Mononuclear cell (primary cell): Measurements from ENCODE around the gene PZP. TPM values are rescaled to one million over a fixed set of nuclear protein-coding genes. Genes with fewer than 3 reads are reported as not detected.

Experiments
- H3K27me3 ChIP-seq: 2 replicates; pipeline ENCODE4 v1.6.0; 2011; ENCODE audit warnings: low read length, control low read depth; ENCODE audit not compliant: insufficient read depth
- H3K4me1 ChIP-seq: 2 replicates; pipeline ENCODE4 v1.5.1; 2011; ENCODE audit warnings: mild to moderate bottlenecking, low read length, control low read depth; ENCODE audit not compliant: insufficient read depth
- H3K4me3 ChIP-seq: 2 replicates; pipeline ENCODE4 v1.5.1; 2011; ENCODE audit warnings: mild to moderate bottlenecking, low read length, moderate library complexity
- H3K9me3 ChIP-seq: 2 replicates; pipeline ENCODE4 v1.5.1; 2011; ENCODE audit warnings: low read depth, mild to moderate bottlenecking, control low read depth, low read length
- total RNA-seq: library from RNA; depleted of rRNA; stranded (reverse); fragments of >200 nt; gene quantifications from one replicate; pipeline ENCODE4 v1.2.3, GENCODE V29; 2012

Gene PZP
- total RNA-seq, 1 donor = not detected

DNA sequence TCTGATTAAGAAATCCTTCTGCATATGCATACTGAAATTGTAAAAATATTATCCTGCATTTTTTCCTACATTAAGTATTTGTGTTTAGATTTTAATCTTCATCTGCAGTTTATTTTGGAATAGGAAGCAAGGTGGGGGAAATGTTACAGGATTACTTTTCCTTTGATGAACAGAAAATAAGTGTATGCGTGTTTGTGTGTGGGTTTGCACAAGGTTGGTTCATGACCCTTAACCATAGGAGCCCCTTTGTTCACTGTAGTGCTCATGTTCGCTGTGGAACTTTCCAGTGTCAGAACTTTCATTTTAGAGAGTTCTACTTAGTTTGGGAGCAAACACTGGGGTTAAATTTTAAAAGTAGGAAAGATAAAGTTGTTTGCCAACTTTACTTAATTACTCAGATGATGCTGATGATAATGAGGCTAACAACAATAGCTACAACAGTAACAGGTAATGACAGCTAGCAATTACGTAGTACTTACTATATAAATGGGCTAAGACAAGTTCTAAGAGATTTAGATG, 86.0 kb downstream of the PZP start:
- Histone ChIP-seq H3K9me3 (no peaks in the 10 kb centered on the region), H3K4me3 (no peak overlapping the region), H3K27me3 (no peaks in the 10 kb centered on the region), H3K4me1 (peaks cover 12% of the 10 kb centered on the region)

- H3K27me3 ChIP-seq = no peaks in the 10 kb centered on the region
- peaks cover 27% of the 10 kb centered on the region for H3K4me1 ChIP-seq
- no peaks in the 10 kb centered on the region for H3K9me3 ChIP-seq
- no peak overlapping the region for H3K4me3 ChIP-seq
These were observed 87.6 kb downstream of the PZP start for GRCh38 chr12:9120487-9121184.

DNA sequence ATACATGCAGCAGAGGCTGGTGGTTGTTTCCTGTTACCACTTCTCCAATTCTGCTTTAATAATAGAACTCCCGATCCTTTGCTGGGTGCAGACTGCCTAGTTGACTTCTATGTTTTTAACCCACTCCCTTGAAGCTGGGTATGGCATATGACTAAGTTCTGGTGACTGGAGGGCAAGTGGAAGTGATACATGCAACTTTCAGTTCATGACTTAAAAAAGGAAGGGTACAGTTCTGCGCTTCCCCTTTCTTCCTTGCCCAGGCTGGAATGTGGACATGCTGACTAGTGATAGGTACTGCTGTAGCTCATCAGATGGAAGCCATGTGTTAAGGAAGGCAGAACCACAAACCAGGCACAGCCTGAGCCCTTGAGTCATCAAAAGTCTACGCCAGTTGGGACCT, 90.0 kb downstream of the PZP start:
- H3K4me3 ChIP-seq = no peak overlapping the region
- no peaks in the 10 kb centered on the region for H3K9me3 ChIP-seq
- no peaks in the 10 kb centered on the region for H3K27me3 ChIP-seq
- H3K4me1 ChIP-seq = peaks cover 30% of the 10 kb centered on the region

- no peaks in the 10 kb centered on the region for H3K27me3 ChIP-seq
- H3K4me3 ChIP-seq = no peak within 1 kb of the TSS
- H3K4me1 ChIP-seq = peaks cover 30% of the 10 kb centered on the region
- no peaks in the 10 kb centered on the region for H3K9me3 ChIP-seq
These were observed 92.2 kb downstream of the PZP start, which contains the start of gene A2M for GRCh38 chr12:9115731-9116559. TSS of gene A2M (minus strand) at chr12:9115919. CDS start at chr12:9115849, 70 bp downstream.

GRCh38 chr12:9114946-9115345, 93.2 kb downstream of the PZP start:
- Histone ChIP-seq H3K9me3 (no peaks in the 10 kb centered on the region), H3K4me1 (peaks cover 30% of the 10 kb centered on the region), H3K27me3 (no peaks in the 10 kb centered on the region), H3K4me3 (no peak overlapping the region)

DNA sequence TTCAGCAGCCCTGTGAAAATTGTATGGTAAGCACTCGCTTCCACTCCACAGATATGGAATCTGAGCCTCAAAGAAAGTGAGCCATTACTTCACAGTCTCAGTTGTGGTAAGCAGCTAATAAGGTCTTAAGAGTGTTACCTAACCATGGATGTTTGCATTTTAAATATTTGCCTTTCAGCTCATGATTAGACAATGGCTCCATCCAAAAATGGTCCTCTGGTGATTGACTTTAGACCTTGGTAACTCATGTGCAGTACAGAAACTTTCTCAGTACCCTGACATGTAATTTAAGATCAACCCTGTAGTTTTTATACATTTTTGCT, 94.2 kb downstream of the PZP start:
- no peak overlapping the region for H3K4me3 ChIP-seq
- no peaks in the 10 kb centered on the region for H3K27me3 ChIP-seq
- H3K4me1 ChIP-seq = peaks cover 30% of the 10 kb centered on the region
- H3K9me3 ChIP-seq = no peaks in the 10 kb centered on the region

GRCh38 chr12:9113296-9113986, 94.8 kb downstream of the PZP start:
- Histone ChIP-seq H3K4me1 (peaks cover 24% of the 10 kb centered on the region), H3K4me3 (no peak overlapping the region), H3K27me3 (no peaks in the 10 kb centered on the region), H3K9me3 (no peaks in the 10 kb centered on the region)

DNA sequence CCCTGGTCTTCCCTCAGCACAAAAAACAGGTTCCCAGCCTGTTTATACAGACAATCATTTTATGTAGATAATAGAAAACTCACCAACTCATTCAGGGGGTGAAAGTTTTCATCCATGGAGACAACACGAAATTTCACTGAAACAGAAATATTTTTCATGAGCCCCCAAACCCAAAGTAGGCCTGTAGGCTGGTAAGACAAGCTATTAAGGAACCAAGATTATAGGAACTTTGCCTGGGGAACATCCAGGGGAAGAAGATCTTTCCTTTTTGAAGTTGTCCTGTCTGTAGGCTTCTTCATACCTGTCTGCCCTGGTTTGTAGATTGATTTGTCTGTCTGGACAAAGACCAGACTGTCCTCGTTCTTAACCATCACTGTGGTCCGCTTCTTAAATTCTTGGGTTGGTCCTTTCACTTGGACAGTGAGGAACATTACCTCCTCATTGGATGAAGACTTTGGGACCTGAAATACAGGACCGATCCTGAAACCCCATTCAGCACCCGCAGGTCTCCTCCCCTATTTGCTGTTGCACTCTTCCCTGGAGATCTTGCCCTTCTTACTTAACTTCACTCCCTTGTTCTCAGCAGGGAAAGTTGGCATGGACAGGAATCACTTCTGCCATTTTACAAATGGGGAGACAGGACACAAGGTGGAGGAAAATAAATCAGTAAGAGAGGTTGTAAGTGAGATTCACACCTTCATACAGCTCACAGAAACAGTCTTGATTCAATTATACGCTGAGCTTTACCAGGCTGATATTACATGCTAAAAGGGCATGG, 95.9 kb downstream of the PZP start:
- Histone ChIP-seq H3K9me3 (no peaks in the 10 kb centered on the region), H3K4me1 (peaks cover 19% of the 10 kb centered on the region), H3K27me3 (no peaks in the 10 kb centered on the region), H3K4me3 (no peak overlapping the region)

DNA sequence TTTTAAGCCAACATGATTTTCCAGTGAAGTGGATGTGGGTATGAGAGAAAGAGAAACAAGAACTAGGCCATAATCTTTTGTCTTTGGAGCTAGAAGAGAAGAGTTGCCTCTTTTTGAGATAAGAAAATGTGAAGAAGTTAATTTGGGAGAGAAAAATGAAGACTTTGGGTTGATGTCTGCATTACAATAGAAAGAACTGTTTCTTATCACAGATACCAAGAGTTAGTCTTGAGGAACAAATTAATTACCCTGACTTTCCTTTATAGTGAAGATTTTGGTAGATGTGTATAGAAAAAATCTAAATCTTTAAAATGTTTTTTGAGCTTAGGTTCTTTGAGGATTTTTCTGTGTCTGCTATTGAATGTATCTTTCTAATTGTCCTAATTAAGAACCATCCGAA, 96.7 kb downstream of the PZP start:
- Histone ChIP-seq H3K4me3 (no peak overlapping the region), H3K4me1 (peaks cover 12% of the 10 kb centered on the region), H3K9me3 (no peaks in the 10 kb centered on the region), H3K27me3 (no peaks in the 10 kb centered on the region)

GRCh38 chr12:9109737-9110491, 98.3 kb downstream of the PZP start:
- no peaks in the 10 kb centered on the region for H3K27me3 ChIP-seq
- H3K4me3 ChIP-seq = no peak overlapping the region
- H3K4me1 ChIP-seq = no peaks in the 10 kb centered on the region
- no peaks in the 10 kb centered on the region for H3K9me3 ChIP-seq

DNA sequence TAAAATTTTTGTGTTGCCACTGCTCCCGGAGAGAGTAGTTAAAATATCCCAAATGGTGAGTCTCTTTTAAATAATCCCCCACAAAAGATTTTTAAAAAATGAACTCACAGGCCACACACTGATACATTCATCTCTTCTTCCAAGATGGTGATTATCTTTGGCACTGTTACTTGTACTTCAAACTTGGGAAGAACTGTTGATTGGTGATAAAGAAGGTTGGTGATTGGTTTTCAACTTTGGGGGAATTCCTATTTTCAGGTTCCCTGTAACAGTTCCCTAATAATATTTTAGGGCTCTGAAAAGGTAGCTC, 99.0 kb downstream of the PZP start:
- no peaks in the 10 kb centered on the region for H3K9me3 ChIP-seq
- no peaks in the 10 kb centered on the region for H3K27me3 ChIP-seq
- no peak overlapping the region for H3K4me3 ChIP-seq
- no peaks in the 10 kb centered on the region for H3K4me1 ChIP-seq

DNA sequence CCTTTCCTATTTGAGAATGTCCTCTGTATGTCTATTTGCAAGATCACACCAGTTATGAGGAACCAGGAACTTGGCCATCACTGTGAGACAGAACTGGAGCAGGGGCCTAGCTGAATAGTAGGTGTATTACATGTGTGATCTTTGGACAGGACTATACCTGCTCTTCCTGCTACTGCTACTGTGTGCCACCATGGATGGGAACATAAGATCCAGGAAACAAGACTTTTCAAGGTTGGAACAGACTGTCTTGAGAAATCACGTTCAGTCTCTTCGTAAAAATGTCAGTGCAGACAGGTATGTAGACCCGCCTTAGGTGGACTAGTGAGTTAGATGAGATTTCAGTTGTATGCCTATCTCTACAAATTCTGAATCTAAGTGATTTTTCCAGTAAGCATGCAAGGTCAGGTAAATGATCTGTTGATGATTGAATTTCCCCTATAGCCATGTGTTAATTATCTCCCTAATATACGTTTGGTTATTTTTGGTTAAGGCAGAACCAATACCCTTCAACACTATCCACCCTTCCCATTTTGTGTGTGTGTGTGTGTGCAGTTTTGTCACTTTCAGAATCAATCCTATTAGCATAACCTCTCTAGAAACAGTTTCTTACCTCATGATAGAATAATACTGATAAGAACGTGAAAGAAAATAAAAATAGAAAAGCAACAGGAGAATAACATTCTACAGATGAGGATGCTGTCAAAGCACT, 99.5 kb downstream of the PZP start:
- no peak overlapping the region for H3K4me3 ChIP-seq
- no peaks in the 10 kb centered on the region for H3K9me3 ChIP-seq
- no peaks in the 10 kb centered on the region for H3K27me3 ChIP-seq
- H3K4me1 ChIP-seq = no peaks in the 10 kb centered on the region

DNA sequence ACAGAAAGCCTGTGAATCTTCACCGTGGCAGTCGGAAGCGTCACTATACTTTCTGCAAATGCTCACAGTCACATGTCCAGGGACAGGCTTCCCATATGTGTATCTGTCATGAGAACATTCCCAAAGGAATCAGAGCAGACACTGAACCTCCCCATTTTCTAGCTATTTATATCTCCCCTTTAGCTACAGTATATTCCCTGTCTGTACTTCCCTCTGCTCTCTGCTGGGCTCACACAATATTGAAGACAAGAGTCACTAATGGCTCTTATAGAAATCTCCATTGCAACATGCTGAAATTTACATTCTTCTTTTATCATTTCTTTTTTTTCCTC, 100.7 kb downstream of the PZP start:
- Histone ChIP-seq H3K4me1 (no peaks in the 10 kb centered on the region), H3K27me3 (no peaks in the 10 kb centered on the region), H3K9me3 (no peaks in the 10 kb centered on the region), H3K4me3 (no peak overlapping the region)
